GM23338 (cell line): ENCODE results near the gene RPL28. TPM values are rescaled to one million over a fixed set of nuclear protein-coding genes. Genes with fewer than 3 reads are reported as not detected.

Source experiments
- ATAC-seq: fragments of 200-7000 bp; cut with Tn5 transposase; 3 replicates; pipeline ENCODE4 v1.9.1; 2020
- DNase-seq: peaks from one replicate; pipeline ENCODE4 v3.0.0-alpha.2; 2015; ENCODE audit warnings: low spot score
- H2AFZ ChIP-seq: fragments of 200-600 bp; sonication (generic); 2 replicates; pipeline ENCODE4 v1.8.0; 2016; ENCODE audit warnings: antibody characterized with exemption, mild to moderate bottlenecking, moderate library complexity
- H3F3A ChIP-seq: fragments of 200-600 bp; sonication (generic); replicated peaks from 2 replicates; pipeline ENCODE4 v1.8.0; 2017; ENCODE audit warnings: antibody characterized with exemption, mixed run types, low read depth
- H3K27ac ChIP-seq: fragments of 200-600 bp; sonication (generic); 2 replicates; pipeline ENCODE4 v1.6.1; 2016; ENCODE audit warnings: low read depth
- H3K27me3 ChIP-seq: fragments of 200-600 bp; sonication (generic); 2 replicates; pipeline ENCODE4 v1.8.0; 2016; ENCODE audit warnings: mild to moderate bottlenecking, mixed run types, moderate library complexity; ENCODE audit not compliant: insufficient read depth
- H3K36me3 ChIP-seq: fragments of 200-600 bp; sonication (generic); 2 replicates; pipeline ENCODE4 v1.8.0; 2016; ENCODE audit warnings: mild to moderate bottlenecking; ENCODE audit not compliant: insufficient read depth
- H3K4me1 ChIP-seq: fragments of 200-600 bp; sonication (generic); 2 replicates; pipeline ENCODE4 v1.8.0; 2016; ENCODE audit warnings: mild to moderate bottlenecking, moderate library complexity; ENCODE audit not compliant: insufficient read depth
- H3K4me2 ChIP-seq: fragments of 200-600 bp; sonication (generic); 2 replicates; pipeline ENCODE4 v1.7.1; 2017; ENCODE audit warnings: mixed run types
- H3K4me3 ChIP-seq: fragments of 200-600 bp; sonication (generic); 2 replicates; pipeline ENCODE4 v1.6.1; 2016; ENCODE audit warnings: mixed run types
- H3K79me2 ChIP-seq: fragments of 200-600 bp; sonication (generic); replicated peaks from 2 replicates; pipeline ENCODE4 v1.8.0; 2017; ENCODE audit warnings: mild to moderate bottlenecking; ENCODE audit not compliant: insufficient read depth
- H3K9me2 ChIP-seq: fragments of 200-600 bp; sonication (generic); 2 replicates; pipeline ENCODE4 v1.8.0; 2017; ENCODE audit not compliant: insufficient read depth
- H4K20me1 ChIP-seq: fragments of 200-600 bp; sonication (generic); replicated peaks from 2 replicates; pipeline ENCODE4 v1.8.0; 2017; ENCODE audit warnings: mild to moderate bottlenecking; ENCODE audit not compliant: insufficient read depth
- H3K27ac Mint-ChIP-seq: 2 replicates; pipeline ENCODE4 v1.8.0; 2020; ENCODE audit warnings: inconsistent platforms, mild to moderate bottlenecking, moderate library complexity, mixed read lengths
- H3K27me3 Mint-ChIP-seq: 3 replicates; pipeline ENCODE4 v1.8.0; 2022; ENCODE audit warnings: low read depth, mild to moderate bottlenecking, moderate library complexity, mixed read lengths, inconsistent platforms; ENCODE audit not compliant: insufficient read depth, poor library complexity
- H3K36me3 Mint-ChIP-seq: 3 replicates; pipeline ENCODE4 v1.8.0; 2021; ENCODE audit warnings: low read depth, mild to moderate bottlenecking, inconsistent platforms, moderate library complexity, mixed read lengths
- H3K4me1 Mint-ChIP-seq: 3 replicates; pipeline ENCODE4 v1.8.0; 2020; ENCODE audit warnings: mild to moderate bottlenecking, inconsistent platforms, mixed read lengths
- H3K4me3 Mint-ChIP-seq: 3 replicates; pipeline ENCODE4 v1.8.0; 2021; ENCODE audit warnings: moderate library complexity, mild to moderate bottlenecking, inconsistent platforms, mixed read lengths
- H3K9me3 Mint-ChIP-seq: 3 replicates; pipeline ENCODE4 v1.8.0; 2020; ENCODE audit warnings: moderate library complexity, mild to moderate bottlenecking, inconsistent platforms, mixed read lengths
- CTCF ChIP-seq, 2 experiments: fragments of 200-600 bp in 1 of 2; sonication (generic) in 1 of 2; conservative IDR thresholded peaks; 2 replicates each; pipeline versions ENCODE4 v1.5.1 to v1.6.1; 2016 to 2017; ENCODE audit warnings: antibody characterized with exemption in 2 of 2, low read depth in 2 of 2, mild to moderate bottlenecking in 2 of 2, moderate library complexity in 1 of 2
- ETS1 ChIP-seq: IDR thresholded peaks from 2 replicates; pipeline ENCODE4 v1.6.1; 2016; ENCODE audit warnings: antibody characterized with exemption
- EZH2 ChIP-seq: fragments of 200-600 bp; sonication (generic); IDR thresholded peaks from one replicate; pipeline ENCODE4 v1.8.0; 2017; ENCODE audit warnings: antibody characterized with exemption, mild to moderate bottlenecking, low read depth; ENCODE audit not compliant: unreplicated experiment
- POLR2AphosphoS5 ChIP-seq: IDR thresholded peaks from 2 replicates; pipeline ENCODE4 v1.6.1; 2016; ENCODE audit warnings: antibody characterized with exemption, low read depth
- ZNF331 ChIP-seq: fragments of 250-450 bp; sonication (Bioruptor Pico); IDR thresholded peaks from 2 replicates; pipeline ENCODE4 v1.5.0; 2020; ENCODE audit warnings: low read depth, mild to moderate bottlenecking, moderate library complexity
- polyA plus RNA-seq: library from polyadenylated mRNA; unstranded; fragments of >200 nt; fragmentation: Nextera tagmentation; extraction: Ambion mirVana; gene quantifications from 2 replicates; pipeline ENCODE4 v1.2.1, GENCODE V29; 2016
- total RNA-seq: library from RNA; depleted of rRNA; stranded (reverse); fragments of >200 nt; shearing (Covaris generic); gene quantifications from 2 replicates; pipeline ENCODE4 v1.2.3, GENCODE V29; 2014

Gene RPL28
- total and polyA plus RNA-seq, 2 experiments from 2014 or later: 737 to 1,528 TPM

GRCh38 chr19:55424518-55424917, 38.8 kb downstream of the RPL28 start (continued):
- TF ChIP-seq CTCF (conservative IDR thresholded peaks at IDR 0.05; ENCODE audit: low read depth in 2 of 2) (no peak), POLR2AphosphoS5 (no peak)

- H3K27me3 Mint-ChIP-seq: peaks cover 9% of the 10 kb centered on the region
- H3K36me3 ChIP-seq: no peaks in the 10 kb centered on the region
- ATAC-seq: no peak
- H3K79me2 ChIP-seq: no peaks in the 10 kb centered on the region
- H3K4me2 ChIP-seq: no peak overlapping the region
- no peaks in the 10 kb centered on the region for H4K20me1 ChIP-seq
- H3K9me2 ChIP-seq: no peaks in the 10 kb centered on the region
- H3K4me3 ChIP-seq: no peak overlapping the region
- no peaks in the 10 kb centered on the region for H3K27me3 ChIP-seq
- no peak overlapping the region for H3K27ac Mint-ChIP-seq
- no peak overlapping the region for H2AFZ ChIP-seq
- DNase-seq: no peak
- no peak overlapping the region for H3K4me3 Mint-ChIP-seq
- no peaks in the 10 kb centered on the region for H3F3A ChIP-seq
- no peak overlapping the region for H3K27ac ChIP-seq
- H3K36me3 Mint-ChIP-seq: no peaks in the 10 kb centered on the region
- TF ChIP-seq ETS1: no peak
- TF ChIP-seq ZNF331: no peak
- no peak for TF ChIP-seq EZH2
- 0 out of 2 replicates have a peak, but pooled peaks cover 7% of the 10 kb centered on the region for H3K4me1 ChIP-seq
- H3K4me1 Mint-ChIP-seq: peaks cover 6% of the 10 kb centered on the region
- H3K9me3 Mint-ChIP-seq: peaks cover 8% of the 10 kb centered on the region
These were observed 40.3 kb downstream of the RPL28 start for GRCh38 chr19:55426042-55426441.

GRCh38 chr19:55431183-55431582, 45.5 kb downstream of the RPL28 start:
- Histone ChIP-seq H3K36me3 (no peaks in the 10 kb centered on the region), H3K4me3 (no peak overlapping the region), H3K27me3 (peaks cover 15% of the 10 kb centered on the region; the same call in 1 of the 2 replicates), H3K4me2 (no peak overlapping the region), H3K27ac (no peak overlapping the region), H3K4me1 (0 out of 2 replicates have a peak, but pooled peaks cover 7% of the 10 kb centered on the region), H2AFZ (no peak overlapping the region), H3F3A (no peaks in the 10 kb centered on the region), H3K9me2 (no peaks in the 10 kb centered on the region), H4K20me1 (no peaks in the 10 kb centered on the region), H3K79me2 (no peaks in the 10 kb centered on the region)
- no peak overlapping the region for H3K27ac Mint-ChIP-seq
- no peak overlapping the region for H3K4me3 Mint-ChIP-seq
- peaks cover 6% of the 10 kb centered on the region for H3K4me1 Mint-ChIP-seq
- H3K27me3 Mint-ChIP-seq: peaks cover 8% of the 10 kb centered on the region
- DNase-seq: no peak
- TF ChIP-seq EZH2: no peak
- no peak for TF ChIP-seq ZNF331
- peaks cover 12% of the 10 kb centered on the region for H3K9me3 Mint-ChIP-seq
- H3K36me3 Mint-ChIP-seq: no peaks in the 10 kb centered on the region
- no peak for ATAC-seq
